Ishikawa (cell line): Measurements from ENCODE around the gene SELENOM.

Experiments used
- EGR1 ChIP-seq: IDR thresholded peaks from 2 replicates; pipeline ENCODE4 v1.6.1; 2012
- TAF1 ChIP-seq: IDR thresholded peaks from 2 replicates; pipeline ENCODE4 v1.6.1; 2012; ENCODE audit warnings: low read depth, mild to moderate bottlenecking

DNA sequence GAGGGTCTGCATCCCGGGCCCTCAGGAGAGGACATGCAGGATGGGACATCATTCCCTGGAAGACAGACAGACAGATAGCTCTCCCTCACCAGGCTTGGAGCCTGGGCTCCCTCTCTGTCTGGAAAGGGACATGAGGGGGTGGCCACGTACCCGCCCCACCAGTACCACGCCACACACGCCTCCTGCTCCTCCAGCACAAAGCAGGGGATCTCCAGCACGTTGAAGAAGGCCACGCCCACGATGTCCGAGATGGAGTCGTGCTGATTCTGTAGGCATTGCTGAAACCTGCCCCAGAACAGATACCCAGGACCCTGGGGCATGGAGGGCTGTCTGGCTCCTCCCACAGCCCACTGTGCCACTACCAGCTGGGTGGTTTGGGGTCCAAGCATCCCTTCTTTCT lies 30.8 kb upstream of the SELENOM start:
- no peak for TF ChIP-seq EGR1
- TF ChIP-seq TAF1: no peak
